Measurements from ENCODE around the gene SRMS.

Gene SRMS

GRCh38 chr20:63588641-63589041 lies 41.1 kb upstream of the SRMS start:
- H3K27ac ChIP-seq (ENCODE audit: low read length): no peak overlapping the region
- TF ChIP-seq EZH2phosphoT487 (IDR thresholded peaks at IDR 0.05; ENCODE audit: low read length) (no peak), EZH2 (optimal IDR thresholded peaks at IDR 0.05; ENCODE audit: low read depth, low read length) (no peak), CTCF (IDR thresholded peaks at IDR 0.05; ENCODE audit: low read length) (no peak)
- H3F3A ChIP-seq (ENCODE audit: insufficient read depth, low read length): no peaks in the 10 kb centered on the region
- H3K79me2 ChIP-seq (ENCODE audit: low read length): no peaks in the 10 kb centered on the region
- DNase-seq: no peak
- H3K4me2 ChIP-seq (ENCODE audit: low read depth, low read length): no peak overlapping the region
- H3K27me3 ChIP-seq (replicated peaks; ENCODE audit: insufficient read depth, low read length): peaks cover 6% of the 10 kb centered on the region; the same call in 1 of the 2 replicates
- H3K4me1 ChIP-seq (ENCODE audit: low read length): no peaks in the 10 kb centered on the region
- no peaks in the 10 kb centered on the region for H3K36me3 ChIP-seq (replicated peaks; ENCODE audit: insufficient read depth, low read length)
- H3K9me2 ChIP-seq (replicated peaks; ENCODE audit: insufficient read depth, low read length): no peaks in the 10 kb centered on the region
- H3K9ac ChIP-seq (ENCODE audit: low read length): no peak overlapping the region
- H3K4me3 ChIP-seq (ENCODE audit: low read length): no peak overlapping the region
- H3K9me3 ChIP-seq (replicated peaks; ENCODE audit: insufficient read depth, low read length): no peaks in the 10 kb centered on the region
- no peaks in the 10 kb centered on the region for H4K20me1 ChIP-seq (ENCODE audit: insufficient read depth, low read length)
- no peak overlapping the region for H2AFZ ChIP-seq (ENCODE audit: low read length)

DNA sequence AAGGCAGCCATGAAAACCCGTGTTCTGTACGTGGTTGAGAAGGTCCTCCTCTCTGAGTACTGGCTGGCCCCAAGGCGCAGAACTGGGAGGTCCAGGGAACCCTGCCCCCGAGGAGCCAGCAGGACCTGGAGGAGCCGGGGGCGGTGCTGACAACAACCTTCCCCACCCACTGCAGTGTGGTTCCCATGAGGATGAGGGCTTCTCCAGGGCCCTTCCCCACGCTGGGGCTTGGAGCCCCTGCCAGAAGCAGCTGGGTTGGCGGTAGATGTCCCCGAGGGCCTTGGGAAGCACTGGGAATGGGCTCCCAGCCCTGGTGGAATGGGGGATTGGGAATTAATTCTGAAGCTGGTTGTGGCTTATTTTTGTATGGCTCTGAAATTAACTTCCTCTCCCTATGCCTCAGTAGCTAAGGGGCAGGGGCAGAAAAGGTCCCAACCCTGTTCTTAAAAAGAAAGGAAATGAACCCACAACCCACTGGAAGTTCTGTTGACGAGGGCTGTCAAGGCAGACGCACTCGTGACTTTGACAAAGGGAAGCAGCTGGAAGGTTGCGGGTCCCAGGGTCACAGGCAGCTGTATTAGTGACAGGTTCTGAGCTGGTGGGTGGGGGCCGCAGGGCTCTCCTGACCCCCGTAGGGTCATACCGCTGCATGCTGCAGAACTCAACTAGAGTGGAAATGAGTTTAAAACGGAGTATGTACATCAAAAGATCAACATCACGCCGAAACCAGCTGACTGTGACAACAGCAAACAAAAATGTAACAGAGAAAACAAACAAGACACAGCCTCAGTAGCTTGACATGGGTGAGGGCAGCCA lies 40.4 kb upstream of the SRMS start:
- Histone ChIP-seq H3K27me3 (replicated peaks; ENCODE audit: insufficient read depth, low read length) (peaks cover 10% of the 10 kb centered on the region), H3K36me3 (replicated peaks; ENCODE audit: insufficient read depth, low read length) (no peaks in the 10 kb centered on the region), H3K4me1 (ENCODE audit: low read length) (no peaks in the 10 kb centered on the region), H3K9me2 (replicated peaks; ENCODE audit: insufficient read depth, low read length) (no peaks in the 10 kb centered on the region), H3K4me2 (ENCODE audit: low read depth, low read length) (no peak overlapping the region), H3K9me3 (replicated peaks; ENCODE audit: insufficient read depth, low read length) (no peaks in the 10 kb centered on the region), H3K79me2 (ENCODE audit: low read length) (no peaks in the 10 kb centered on the region), H2AFZ (ENCODE audit: low read length) (no peak overlapping the region), H3K9ac (ENCODE audit: low read length) (no peak overlapping the region), H4K20me1 (ENCODE audit: insufficient read depth, low read length) (no peaks in the 10 kb centered on the region), H3K4me3 (ENCODE audit: low read length) (no peak overlapping the region), H3K27ac (ENCODE audit: low read length) (no peak overlapping the region), H3F3A (ENCODE audit: insufficient read depth, low read length) (no peaks in the 10 kb centered on the region)
- no peak for TF ChIP-seq EZH2phosphoT487 (IDR thresholded peaks at IDR 0.05; ENCODE audit: low read length)
- no peak for TF ChIP-seq CTCF (IDR thresholded peaks at IDR 0.05; ENCODE audit: low read length)
- no peak for TF ChIP-seq EZH2 (optimal IDR thresholded peaks at IDR 0.05; ENCODE audit: low read depth, low read length)
- DNase-seq: no peak

- Histone ChIP-seq H3K27me3 (replicated peaks; ENCODE audit: insufficient read depth, low read length) (peaks cover 17% of the 10 kb centered on the region), H3K9me3 (replicated peaks; ENCODE audit: insufficient read depth, low read length) (no peaks in the 10 kb centered on the region), H4K20me1 (ENCODE audit: insufficient read depth, low read length) (no peaks in the 10 kb centered on the region), H3K9me2 (replicated peaks; ENCODE audit: insufficient read depth, low read length) (no peaks in the 10 kb centered on the region), H2AFZ (ENCODE audit: low read length) (no peak overlapping the region), H3K4me1 (ENCODE audit: low read length) (no peaks in the 10 kb centered on the region), H3K4me2 (ENCODE audit: low read depth, low read length) (no peak overlapping the region), H3K79me2 (ENCODE audit: low read length) (no peaks in the 10 kb centered on the region), H3K27ac (ENCODE audit: low read length) (no peak overlapping the region), H3K4me3 (ENCODE audit: low read length) (no peak overlapping the region), H3K9ac (ENCODE audit: low read length) (no peak overlapping the region), H3K36me3 (replicated peaks; ENCODE audit: insufficient read depth, low read length) (no peaks in the 10 kb centered on the region), H3F3A (ENCODE audit: insufficient read depth, low read length) (no peaks in the 10 kb centered on the region)
- no peak for TF ChIP-seq EZH2 (optimal IDR thresholded peaks at IDR 0.05; ENCODE audit: low read depth, low read length)
- TF ChIP-seq EZH2phosphoT487 (IDR thresholded peaks at IDR 0.05; ENCODE audit: low read length): no peak
- TF ChIP-seq CTCF (IDR thresholded peaks at IDR 0.05; ENCODE audit: low read length): no peak
- no peak for DNase-seq
These were observed 39.7 kb upstream of the SRMS start for GRCh38 chr20:63587256-63587655.

Data from MM.1S (cell line).